HEK293T (cell line): ENCODE data around the gene SAXO1.

Source experiments
- CTCF ChIA-PET: fragments of 350-600 bp; formaldehyde crosslinking; extraction: SDS; loops from one replicate; lab custom pipeline; 2021; ENCODE audit warnings: antibody characterized with exemption, inconsistent platforms; lab: Yijun Ruan, JAX
- POLR2A ChIA-PET: fragments of 350-600 bp; formaldehyde crosslinking; extraction: SDS; loops from one replicate; lab custom pipeline; 2020; ENCODE audit warnings: antibody characterized with exemption, inconsistent platforms; lab: Yijun Ruan, JAX
- DNase-seq: peaks from one replicate; pipeline ENCODE4 v3.0.0; 2012; ENCODE audit warnings: mixed read lengths; ENCODE audit errors: extremely low spot score
- ARNT ChIP-seq: fragments of 450-650 bp; IDR thresholded peaks from 2 replicates; pipeline ENCODE4 v1.6.1; 2017; ENCODE audit warnings: mild to moderate bottlenecking
- BHLHE40 ChIP-seq: fragments of 450-650 bp; IDR thresholded peaks from 2 replicates; pipeline ENCODE4 v1.6.1; 2016; ENCODE audit warnings: mild to moderate bottlenecking, moderate library complexity, borderline replicate concordance
- CTBP1 ChIP-seq: fragments of 450-650 bp; IDR thresholded peaks from 2 replicates; pipeline ENCODE4 v1.6.1; 2016; ENCODE audit warnings: borderline replicate concordance
- ELF4 ChIP-seq: fragments of 450-650 bp; IDR thresholded peaks from 2 replicates; pipeline ENCODE4 v1.6.1; 2017; ENCODE audit warnings: antibody characterized with exemption
- FOXA1 ChIP-seq: fragments of 450-650 bp; IDR thresholded peaks from 2 replicates; pipeline ENCODE4 v1.6.1; 2016; ENCODE audit warnings: mild to moderate bottlenecking
- FOXK2 ChIP-seq: fragments of 450-650 bp; IDR thresholded peaks from 2 replicates; pipeline ENCODE4 v1.6.1; 2016; ENCODE audit warnings: mild to moderate bottlenecking
- FOXM1 ChIP-seq: fragments of 450-650 bp; IDR thresholded peaks from 2 replicates; pipeline ENCODE4 v1.6.1; 2017; ENCODE audit warnings: mild to moderate bottlenecking, borderline replicate concordance
- HDGF ChIP-seq: fragments of 450-650 bp; IDR thresholded peaks from 2 replicates; pipeline ENCODE4 v1.6.1; 2017; ENCODE audit warnings: antibody characterized with exemption, borderline replicate concordance
- L3MBTL2 ChIP-seq: fragments of 450-650 bp; conservative IDR thresholded peaks from 2 replicates; pipeline ENCODE4 v1.6.1; 2016; ENCODE audit warnings: mild to moderate bottlenecking
- LEF1 ChIP-seq: fragments of 450-650 bp; IDR thresholded peaks from 2 replicates; pipeline ENCODE4 v1.6.1; 2017; ENCODE audit warnings: mild to moderate bottlenecking, borderline replicate concordance
- NFRKB ChIP-seq: fragments of 450-650 bp; IDR thresholded peaks from 2 replicates; pipeline ENCODE4 v1.6.1; 2016; ENCODE audit warnings: mild to moderate bottlenecking, moderate library complexity
- SP1 ChIP-seq: fragments of 450-650 bp; IDR thresholded peaks from 2 replicates; pipeline ENCODE4 v1.6.1; 2017
- SUZ12 ChIP-seq: fragments of 450-650 bp; IDR thresholded peaks from 2 replicates; pipeline ENCODE4 v1.6.1; 2016; ENCODE audit warnings: mild to moderate bottlenecking
- TARDBP ChIP-seq: fragments of 450-650 bp; IDR thresholded peaks from 2 replicates; pipeline ENCODE4 v1.6.1; 2016
- ZNF384 ChIP-seq: fragments of 450-650 bp; IDR thresholded peaks from 2 replicates; pipeline ENCODE4 v1.6.1; 2016
- TF ChIP-seq, protein P1 (sequence below): fragments of 450-650 bp; IDR thresholded peaks from 2 replicates; pipeline ENCODE4 v1.6.1; 2016

The SAXO1 gene

DNA sequence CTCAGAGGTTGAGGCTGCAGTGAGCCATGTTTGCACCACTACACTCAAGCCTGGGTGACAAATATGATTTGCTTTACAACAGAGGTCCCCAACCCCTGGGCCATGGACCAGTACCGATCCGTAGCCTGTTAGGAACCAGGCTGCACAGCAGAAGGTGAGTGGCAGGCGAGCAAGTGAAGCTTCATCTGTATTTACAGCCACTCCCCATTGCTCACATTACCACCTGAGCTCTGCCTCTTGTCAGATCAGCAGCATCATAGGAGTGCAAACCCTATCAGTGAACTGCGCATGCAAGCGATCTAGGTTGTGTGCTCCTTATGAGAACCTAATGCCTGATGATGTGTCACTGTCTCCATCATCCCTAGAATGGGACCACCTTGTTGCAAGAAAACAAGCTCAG, 42.5 kb downstream of the SAXO1 start:
- no peak for DNase-seq
- TF ChIP-seq ZNF384 (no peak), FOXM1 (no peak), BHLHE40 (no peak), ELF4 (no peak), ARNT (no peak), LEF1 (no peak), NFRKB (no peak), CTBP1 (no peak), TARDBP (no peak), SP1 (no peak), L3MBTL2 (no peak), SUZ12 (no peak), FOXK2 (no peak), FOXA1 (no peak), HDGF (no peak)
- TF ChIP-seq, protein P1, sequence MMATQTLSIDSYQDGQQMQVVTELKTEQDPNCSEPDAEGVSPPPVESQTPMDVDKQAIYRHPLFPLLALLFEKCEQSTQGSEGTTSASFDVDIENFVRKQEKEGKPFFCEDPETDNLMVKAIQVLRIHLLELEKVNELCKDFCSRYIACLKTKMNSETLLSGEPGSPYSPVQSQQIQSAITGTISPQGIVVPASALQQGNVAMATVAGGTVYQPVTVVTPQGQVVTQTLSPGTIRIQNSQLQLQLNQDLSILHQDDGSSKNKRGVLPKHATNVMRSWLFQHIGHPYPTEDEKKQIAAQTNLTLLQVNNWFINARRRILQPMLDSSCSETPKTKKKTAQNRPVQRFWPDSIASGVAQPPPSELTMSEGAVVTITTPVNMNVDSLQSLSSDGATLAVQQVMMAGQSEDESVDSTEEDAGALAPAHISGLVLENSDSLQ = no peak
- ChIA-PET POLR2A (no interaction called here), CTCF (no interaction called here)

DNA sequence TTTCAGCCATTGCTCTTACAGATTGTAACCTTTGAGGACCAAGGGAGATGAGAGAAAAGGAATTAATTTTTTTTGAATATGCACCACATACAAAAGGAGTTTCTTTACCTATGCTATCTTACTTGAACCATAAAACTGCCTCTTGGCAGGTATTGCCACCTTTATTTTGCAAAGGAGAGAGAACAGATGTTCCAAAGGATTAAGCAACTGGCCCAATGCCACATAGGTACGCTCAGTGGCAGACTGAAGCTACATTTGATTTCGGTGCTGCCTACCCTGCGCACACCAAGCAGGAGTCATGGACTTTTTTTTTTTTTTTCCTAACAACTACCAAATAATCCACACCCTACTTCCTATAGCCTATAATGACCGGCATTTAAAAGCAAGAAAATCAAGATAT, 43.1 kb downstream of the SAXO1 start:
- TF ChIP-seq CTBP1 (no peak), TARDBP (no peak)
- ChIA-PET CTCF (no interaction called here), POLR2A (no interaction called here)
- DNase-seq = no peak

DNA sequence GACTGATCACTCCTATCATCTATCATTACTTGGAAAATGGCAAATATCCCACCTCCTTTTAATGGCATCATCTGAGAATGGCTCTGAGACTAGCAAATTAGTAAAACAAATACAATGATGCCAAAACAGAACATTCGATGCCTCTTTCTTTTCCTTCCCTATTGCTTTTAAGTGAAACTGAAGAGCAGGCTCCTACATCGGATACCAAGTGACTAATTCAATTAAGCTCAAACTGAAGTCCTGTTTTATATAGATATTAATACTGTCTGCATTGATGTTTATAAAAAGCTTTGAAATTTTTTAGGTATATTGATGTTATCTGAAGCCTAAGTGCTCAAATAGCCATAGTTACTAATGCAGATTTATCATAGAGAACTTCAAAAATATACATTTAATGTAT, 43.9 kb downstream of the SAXO1 start:
- no peak for DNase-seq
- CTCF ChIA-PET = no interaction called here
- POLR2A ChIA-PET = no interaction called here
- no peak for TF ChIP-seq FOXK2
- TF ChIP-seq, protein P1 = no peak
- no peak for TF ChIP-seq BHLHE40
- no peak for TF ChIP-seq ARNT
- TF ChIP-seq FOXM1 = no peak
- TF ChIP-seq LEF1 = no peak
- no peak for TF ChIP-seq TARDBP
- TF ChIP-seq HDGF = no peak
- TF ChIP-seq CTBP1 = no peak
- TF ChIP-seq ZNF384 = no peak
- no peak for TF ChIP-seq FOXA1

DNA sequence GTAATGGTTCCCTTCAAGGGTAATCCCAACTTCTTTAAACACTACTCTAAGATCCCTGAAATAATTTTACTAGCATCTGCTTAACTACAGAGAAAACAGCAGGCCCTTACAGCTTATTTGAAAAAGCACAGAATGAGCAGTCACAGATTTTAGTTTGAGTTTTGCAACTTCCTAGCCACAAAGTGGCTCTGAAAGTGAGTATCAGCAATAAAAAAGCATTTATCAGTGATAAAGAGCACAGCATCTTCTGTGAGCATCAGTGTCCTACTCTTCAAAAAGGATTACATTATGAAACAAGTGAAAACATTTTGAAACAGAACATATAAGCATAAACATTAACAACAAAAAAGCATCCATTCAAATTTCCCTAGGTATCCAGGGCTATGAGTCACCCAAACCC, 45.0 kb downstream of the SAXO1 start:
- TF ChIP-seq FOXA1 (no peak), ZNF384 (no peak), TARDBP (no peak), SP1 (no peak), ELF4 (no peak), FOXK2 (no peak), SUZ12 (no peak), BHLHE40 (no peak), FOXM1 (no peak), HDGF (no peak), CTBP1 (no peak), ARNT (no peak), L3MBTL2 (no peak), NFRKB (no peak), LEF1 (no peak)
- TF ChIP-seq, protein P1 = no peak
- ChIA-PET POLR2A (no interaction called here), CTCF (no interaction called here)
- no peak for DNase-seq

- POLR2A ChIA-PET = no interaction called here
- no peak for TF ChIP-seq NFRKB
- TF ChIP-seq ARNT = no peak
- no peak for TF ChIP-seq BHLHE40
- no peak for TF ChIP-seq FOXA1
- no peak for TF ChIP-seq FOXK2
- TF ChIP-seq CTBP1 = no peak
- CTCF ChIA-PET = no interaction called here
These were observed 47.0 kb downstream of the SAXO1 start for GRCh38 chr9:18985996-18986395.

DNA sequence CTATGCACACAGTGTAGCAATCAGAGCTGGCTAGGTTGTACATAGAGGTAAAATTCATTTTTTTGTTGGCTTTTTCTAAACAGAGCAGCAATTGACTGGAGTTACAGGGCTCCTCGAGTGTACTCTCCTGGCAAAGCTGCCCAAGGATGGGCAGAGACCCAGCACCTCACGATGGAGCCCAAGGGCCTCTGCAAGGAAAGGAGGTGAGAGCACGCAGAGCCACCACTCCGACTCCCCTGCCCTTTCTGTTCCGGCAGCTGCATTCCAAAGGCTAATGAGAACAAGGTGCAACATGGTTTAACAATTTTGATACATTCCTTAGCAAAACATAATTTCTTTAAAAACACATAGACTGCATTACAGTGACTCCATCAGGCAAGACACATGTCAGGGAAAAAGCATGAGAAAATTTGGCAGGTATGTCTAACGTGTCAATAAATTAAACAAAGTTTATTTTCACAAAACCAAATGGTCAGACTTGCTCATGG, 47.5 kb downstream of the SAXO1 start:
- no peak for DNase-seq
- TF ChIP-seq, protein P1 = no peak
- TF ChIP-seq ELF4 (no peak), L3MBTL2 (no peak), NFRKB (no peak), SP1 (no peak), FOXM1 (no peak), FOXK2 (no peak), TARDBP (no peak), ARNT (no peak), BHLHE40 (no peak), LEF1 (no peak), FOXA1 (no peak), HDGF (no peak)
- POLR2A ChIA-PET = no interaction called here
- CTCF ChIA-PET = no interaction called here

More at GRCh38 chr9:18985996-18986395, 47.0 kb downstream of the SAXO1 start:
- no peak for DNase-seq
